B cell (primary cell): ENCODE results near the gene KCNJ1. TPM values are rescaled to one million over a fixed set of nuclear protein-coding genes. Genes with fewer than 3 reads are reported as not detected.

ENCODE experiments used
- ATAC-seq: fragments of 200-7000 bp; cut with Tn5 transposase; one replicate; pipeline ENCODE4 v1.10.0; 2021; ENCODE audit warnings: low read depth, mild to moderate bottlenecking, moderate number of reproducible peaks, moderate library complexity
- CTCF ChIA-PET: fragments of 350-600 bp; sonication (Branson Sonifier 250); formaldehyde crosslinking; loops from one replicate; lab custom pipeline; 2021; ENCODE audit warnings: antibody characterized with exemption, inconsistent platforms; lab: Charles Lee
- POLR2A ChIA-PET: fragments of 350-600 bp; sonication (Branson Sonifier 250); formaldehyde crosslinking; loops from one replicate; lab custom pipeline; 2021; ENCODE audit warnings: antibody characterized with exemption; lab: Charles Lee
- DNase-seq: peaks from one replicate; pipeline ENCODE4 v3.0.0; 2013
- H2AFZ ChIP-seq: 2 replicates; pipeline ENCODE4 v1.6.1; 2012; ENCODE audit warnings: mild to moderate bottlenecking, low read depth, low read length; ENCODE audit not compliant: insufficient read depth, poor library complexity, severe bottlenecking
- H3K27ac ChIP-seq, 2 donors: 1 replicate in 1 of 2; 2 replicates in 1 of 2; pipeline ENCODE4 v1.5.1; 2012 to 2013; ENCODE audit warnings: low read length in 2 of 2, mild to moderate bottlenecking in 2 of 2, moderate library complexity in 1 of 2
- H3K27me3 ChIP-seq, 4 experiments: fragments of 200-600 bp in 1 of 4; sonication (generic) in 1 of 4; replicated peaks in 1 of 4; 1 replicate in 2 of 4; 2 replicates in 2 of 4; pipeline versions ENCODE4 v1.6.1 to v1.7.0; 2013 to 2016; ENCODE audit warnings: low read length in 3 of 4, mild to moderate bottlenecking in 2 of 4, mixed read lengths in 1 of 4, moderate library complexity in 1 of 4; ENCODE audit not compliant: insufficient read depth in 4 of 4, control insufficient read depth in 3 of 4; ENCODE audit errors: control extremely low read depth in 1 of 4
- H3K36me3 ChIP-seq, 2 experiments: replicated peaks in 1 of 2; 1 replicate in 1 of 2; 2 replicates in 1 of 2; pipeline versions ENCODE4 v1.6.1 to v1.7.1; 2013; ENCODE audit warnings: low read length in 1 of 2; ENCODE audit not compliant: insufficient read depth in 2 of 2, control insufficient read depth in 1 of 2; ENCODE audit errors: control extremely low read depth in 1 of 2, extremely low read depth in 1 of 2
- H3K4me1 ChIP-seq, 2 donors: fragments of 200-600 bp in 1 of 2; sonication (generic) in 1 of 2; 1 replicate in 1 of 2; 2 replicates in 1 of 2; pipeline versions ENCODE4 v1.5.1 to v1.6.1; 2013 to 2017; ENCODE audit warnings: low read length in 2 of 2; ENCODE audit not compliant: control insufficient read depth in 2 of 2, insufficient read depth in 2 of 2
- H3K4me2 ChIP-seq: replicated peaks from 2 replicates; pipeline ENCODE3; 2012; ENCODE audit warnings: mild to moderate bottlenecking, low read depth, low read length; ENCODE audit not compliant: poor library complexity, severe bottlenecking
- H3K4me3 ChIP-seq, 5 experiments: fragments of 200-600 bp in 1 of 5; sonication (generic) in 1 of 5; 1 replicate in 3 of 5; 2 replicates in 2 of 5; pipeline versions ENCODE4 v1.5.1 to v1.7.0; 2011 to 2016; ENCODE audit warnings: low read length in 4 of 5, mild to moderate bottlenecking in 4 of 5, low read depth in 2 of 5, control low read depth in 1 of 5, moderate library complexity in 1 of 5; ENCODE audit not compliant: insufficient read depth in 1 of 5; ENCODE audit errors: control extremely low read depth in 1 of 5, extremely low read depth in 1 of 5
- H3K79me2 ChIP-seq: fragments of 200-600 bp; sonication (generic); one replicate; pipeline ENCODE4 v1.6.0; 2016; ENCODE audit warnings: low read length; ENCODE audit not compliant: control insufficient read depth, insufficient read depth
- H3K9ac ChIP-seq: fragments of 200-600 bp; sonication (generic); 2 replicates; pipeline ENCODE4 v1.6.1; 2017; ENCODE audit warnings: mild to moderate bottlenecking, low read length, moderate library complexity
- H3K9me3 ChIP-seq, 3 donors: one replicate each; pipeline versions ENCODE4 v1.6.1 to v1.7.1; 2013; ENCODE audit warnings: low read length in 2 of 3; ENCODE audit not compliant: control insufficient read depth in 2 of 3, insufficient read depth in 1 of 3; ENCODE audit errors: control extremely low read depth in 1 of 3
- H4K20me1 ChIP-seq: 2 replicates; pipeline ENCODE4 v1.6.0; 2012; ENCODE audit warnings: mild to moderate bottlenecking, low read length; ENCODE audit not compliant: insufficient read depth, control insufficient read depth, poor library complexity, severe bottlenecking
- H3K27ac Mint-ChIP-seq: one replicate; pipeline ENCODE4 v1.8.0; 2021; ENCODE audit warnings: mixed read lengths
- H3K27me3 Mint-ChIP-seq: one replicate; pipeline ENCODE4 v1.8.0; 2021; ENCODE audit warnings: mixed read lengths
- H3K4me1 Mint-ChIP-seq: one replicate; pipeline ENCODE4 v1.8.0; 2021; ENCODE audit warnings: mixed read lengths
- H3K4me3 Mint-ChIP-seq: one replicate; pipeline ENCODE4 v1.8.0; 2021; ENCODE audit warnings: mixed read lengths
- H3K9me3 Mint-ChIP-seq: one replicate; pipeline ENCODE4 v1.8.0; 2022; ENCODE audit warnings: mixed read lengths; ENCODE audit not compliant: insufficient read depth
- EZH2 ChIP-seq: IDR thresholded peaks from 2 replicates; pipeline ENCODE4 v1.6.1; 2012; ENCODE audit warnings: borderline replicate concordance, low read depth, mild to moderate bottlenecking, moderate library complexity, low read length; ENCODE audit not compliant: insufficient read depth, poor library complexity, severe bottlenecking
- WGBS: methylation state at CpG from one replicate; pipeline ENCODE4 v1.1.5; 2013; ENCODE audit warnings: missing lambda C conversion rate; ENCODE audit not compliant: insufficient coverage; 5-methylcytosine and 5-hydroxymethylcytosine counted together
- intact Hi-C: fragments of 100-400 bp; cut with micrococcal nuclease; formaldehyde crosslinking; loops from one replicate; pipeline ENCODE4 v1.10.0; 2022
- polyA plus RNA-seq: library from polyadenylated mRNA; depleted of rRNA; stranded (reverse); fragments of >200 nt; gene quantifications from 2 replicates; pipeline ENCODE4 v1.2.3, GENCODE V29; 2012
- total RNA-seq, 2 donors: library from RNA; stranded (reverse); fragments of 120-200 nt in 1 of 2; gene quantifications; 1 replicate in 1 of 2; 2 replicates in 1 of 2; pipeline versions ENCODE4 v1.2.3 to v1.2.4, GENCODE V29; 2013 to 2022
- TF ChIP-seq, protein P1 (sequence below): fragments of 200-600 bp; IDR thresholded peaks from one replicate; pipeline ENCODE4 v1.8.0; 2022; ENCODE audit warnings: antibody characterized with exemption, mild to moderate bottlenecking

KCNJ1 gene
- total and polyA plus RNA-seq, 2 donors (not counting 1 experiment from before 2014, with no cell fraction given) = not detected

DNA sequence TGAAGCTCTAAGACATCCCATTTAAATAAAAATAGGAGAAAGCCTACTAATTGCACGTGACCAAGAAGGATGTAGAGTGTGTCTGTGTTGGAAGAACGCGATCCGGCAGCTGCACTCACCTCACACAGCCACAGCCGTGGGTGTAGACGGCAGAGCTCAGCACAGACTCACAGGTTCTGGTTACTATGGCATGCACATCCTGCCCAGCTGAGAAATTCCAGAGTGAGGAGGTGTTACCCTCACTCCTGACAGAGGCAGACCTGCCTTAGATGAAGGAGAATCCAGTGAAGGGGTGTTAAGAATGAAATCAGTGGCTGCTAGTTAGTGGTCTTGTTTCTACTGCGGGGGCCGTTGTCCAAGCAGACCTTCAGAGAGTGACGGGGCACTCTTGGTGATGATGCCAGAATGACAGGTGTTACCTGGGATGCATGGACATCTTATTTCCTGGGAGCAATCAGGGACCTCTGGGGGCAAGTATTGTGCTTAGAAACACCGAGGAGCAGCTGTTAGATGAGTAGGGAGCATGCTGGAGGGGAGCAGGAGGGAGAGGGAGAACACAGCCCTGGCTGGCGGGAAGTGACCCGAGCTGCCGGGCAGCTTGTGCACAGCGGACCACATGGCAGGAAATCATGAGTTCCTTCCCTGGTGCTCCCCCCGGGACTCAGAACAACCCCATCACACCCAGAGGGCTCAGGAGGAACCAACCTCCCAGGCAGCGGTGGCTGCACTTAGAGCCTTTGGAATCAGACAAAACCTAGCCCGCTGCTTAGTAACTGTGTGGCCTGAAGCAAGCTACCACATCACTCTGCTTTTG lies 36.4 kb upstream of the KCNJ1 start:
- no peak overlapping the region for H3K27ac ChIP-seq
- H3K27me3 Mint-ChIP-seq = peaks cover 76% of the 10 kb centered on the region
- H3K27ac Mint-ChIP-seq = no peak overlapping the region
- WGBS = 72% methylated on average over 10 of the region's 17 CpGs
- no peaks in the 10 kb centered on the region for H3K9me3 Mint-ChIP-seq
- ATAC-seq = no peak
- intact Hi-C loops = no loop called here
- H3K36me3 ChIP-seq = no peaks in the 10 kb centered on the region
- DNase-seq = no peak
- H3K4me3 ChIP-seq = no peak overlapping the region
- H3K9ac ChIP-seq = no peak overlapping the region
- H3K4me1 ChIP-seq = peaks cover 21 to 28% of the 10 kb centered on the region in 2 donors
- ChIA-PET POLR2A (no interaction called here), CTCF (interaction anchor here (1.0 to 9.4 kb wide), 5 partner anchors 11 to 746 kb away, joined by 3 to 89 read pairs (median 9); partner anchors contain the start of gene KCNJ5)
- TF ChIP-seq, protein P1, sequence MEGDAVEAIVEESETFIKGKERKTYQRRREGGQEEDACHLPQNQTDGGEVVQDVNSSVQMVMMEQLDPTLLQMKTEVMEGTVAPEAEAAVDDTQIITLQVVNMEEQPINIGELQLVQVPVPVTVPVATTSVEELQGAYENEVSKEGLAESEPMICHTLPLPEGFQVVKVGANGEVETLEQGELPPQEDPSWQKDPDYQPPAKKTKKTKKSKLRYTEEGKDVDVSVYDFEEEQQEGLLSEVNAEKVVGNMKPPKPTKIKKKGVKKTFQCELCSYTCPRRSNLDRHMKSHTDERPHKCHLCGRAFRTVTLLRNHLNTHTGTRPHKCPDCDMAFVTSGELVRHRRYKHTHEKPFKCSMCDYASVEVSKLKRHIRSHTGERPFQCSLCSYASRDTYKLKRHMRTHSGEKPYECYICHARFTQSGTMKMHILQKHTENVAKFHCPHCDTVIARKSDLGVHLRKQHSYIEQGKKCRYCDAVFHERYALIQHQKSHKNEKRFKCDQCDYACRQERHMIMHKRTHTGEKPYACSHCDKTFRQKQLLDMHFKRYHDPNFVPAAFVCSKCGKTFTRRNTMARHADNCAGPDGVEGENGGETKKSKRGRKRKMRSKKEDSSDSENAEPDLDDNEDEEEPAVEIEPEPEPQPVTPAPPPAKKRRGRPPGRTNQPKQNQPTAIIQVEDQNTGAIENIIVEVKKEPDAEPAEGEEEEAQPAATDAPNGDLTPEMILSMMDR = no peak
- TF ChIP-seq EZH2 = no peak
- H3K4me3 Mint-ChIP-seq = peak overlapping the region; percentile 81
- H2AFZ ChIP-seq = no peak overlapping the region
- H3K4me1 Mint-ChIP-seq = peaks cover 27% of the 10 kb centered on the region
- H3K27me3 ChIP-seq = peaks cover 0 to 92% (median 60%) of the 10 kb centered on the region in 4 experiments
- H3K4me2 ChIP-seq = no peak overlapping the region
- H4K20me1 ChIP-seq = no peaks in the 10 kb centered on the region
- H3K79me2 ChIP-seq = no peaks in the 10 kb centered on the region
- H3K9me3 ChIP-seq = peaks cover 0 to 9% (median 3%) of the 10 kb centered on the region in 3 donors

DNA sequence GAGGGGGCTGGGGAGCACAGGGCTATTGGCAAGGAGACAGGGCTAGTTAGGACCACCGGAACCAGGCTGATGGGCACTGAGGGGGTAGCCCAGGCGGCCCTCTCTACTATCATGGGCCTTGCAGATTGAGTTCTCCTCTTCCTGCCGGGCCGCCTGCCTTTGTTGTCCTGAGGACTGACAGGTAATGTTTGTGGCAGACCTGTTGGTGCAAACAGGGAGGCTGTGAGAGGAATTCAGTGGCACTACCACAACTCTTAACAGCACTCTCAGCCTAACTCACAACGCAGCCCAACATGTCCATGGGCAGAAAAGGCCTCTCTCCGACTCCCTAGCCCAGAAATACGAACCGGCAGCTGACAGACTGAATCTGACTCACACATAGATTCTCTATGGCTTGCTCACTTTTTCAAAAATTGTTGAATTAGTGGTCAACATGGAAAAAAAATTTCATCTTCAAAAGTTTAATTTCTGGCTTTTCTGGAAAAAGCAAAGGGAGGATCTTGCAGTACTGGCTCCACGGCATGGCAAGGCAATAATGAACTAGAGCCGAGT lies 35.5 kb upstream of the KCNJ1 start:
- Histone ChIP-seq H3K9ac (no peak overlapping the region), H3K79me2 (no peaks in the 10 kb centered on the region), H3K9me3 (peaks cover 0 to 9% (median 3%) of the 10 kb centered on the region in 3 donors), H3K4me1 (peaks cover 21 to 28% of the 10 kb centered on the region in 2 donors), H2AFZ (no peak overlapping the region), H4K20me1 (no peaks in the 10 kb centered on the region), H3K36me3 (no peaks in the 10 kb centered on the region), H3K27me3 (peaks cover 0 to 84% (median 58%) of the 10 kb centered on the region in 4 experiments), H3K27ac (no peak overlapping the region), H3K4me2 (no peak overlapping the region), H3K4me3 (no peak overlapping the region)
- intact Hi-C loops = no loop called here
- peaks cover 74% of the 10 kb centered on the region for H3K27me3 Mint-ChIP-seq
- H3K27ac Mint-ChIP-seq = no peak overlapping the region
- POLR2A ChIA-PET = no interaction called here
- DNase-seq = no peak
- CTCF ChIA-PET = interaction anchor here (1.2 to 9.4 kb wide), 3 partner anchors 10 to 17 kb away, joined by 3 to 89 read pairs (median 9); partner anchors contain the start of gene KCNJ5
- TF ChIP-seq, protein P1 = no peak
- no peak for TF ChIP-seq EZH2
- H3K4me3 Mint-ChIP-seq = no peak overlapping the region
- no peak for ATAC-seq
- H3K4me1 Mint-ChIP-seq = peaks cover 30% of the 10 kb centered on the region
- WGBS = 100% methylated on average over 1 of the region's 10 CpGs
- H3K9me3 Mint-ChIP-seq = no peaks in the 10 kb centered on the region
